ENCODE data around the gene ABCA1. TPM values are rescaled to one million over a fixed set of nuclear protein-coding genes. Genes with fewer than 3 reads are reported as not detected.

Gene ABCA1
- total and polyA plus RNA-seq, 12 donors = 1.3 to 35.0 (median 11.3) TPM

DNA sequence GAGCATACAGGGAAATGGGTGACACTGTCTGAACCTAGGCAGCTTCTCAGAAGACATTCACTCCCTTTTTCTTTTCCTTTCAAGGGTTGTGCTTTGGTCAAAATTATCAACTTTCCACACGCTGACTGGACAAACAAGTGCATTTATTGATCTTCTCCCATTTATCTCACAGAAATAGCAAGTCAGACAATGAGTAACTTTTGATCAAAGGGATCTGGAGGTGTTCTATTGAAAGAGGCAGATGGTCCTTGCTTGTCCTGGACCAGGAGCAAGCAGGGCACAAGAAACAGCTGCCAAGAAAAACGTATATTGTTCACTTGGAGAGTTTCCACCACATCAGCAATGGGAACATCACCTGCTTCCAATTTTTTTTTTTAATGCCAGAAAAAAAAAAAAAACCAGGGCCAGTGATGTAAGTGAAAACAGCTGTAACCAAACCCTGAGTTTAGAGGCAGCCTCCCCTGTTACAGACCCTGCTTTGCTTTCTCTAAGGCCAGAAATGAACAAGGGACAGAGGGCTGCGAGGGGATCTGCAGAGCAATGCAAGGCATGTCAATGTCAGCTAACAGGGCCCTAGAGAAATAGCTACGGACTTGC, 84.2 kb downstream of the ABCA1 start:
- WGBS, 2 donors = 77 to 78% methylated on average over 4 of the region's 4 CpGs
- no peak for ATAC-seq
- peaks cover 0 to 71% (median 5%) of the 10 kb centered on the region in 9 donors for H3K36me3 ChIP-seq

DNA sequence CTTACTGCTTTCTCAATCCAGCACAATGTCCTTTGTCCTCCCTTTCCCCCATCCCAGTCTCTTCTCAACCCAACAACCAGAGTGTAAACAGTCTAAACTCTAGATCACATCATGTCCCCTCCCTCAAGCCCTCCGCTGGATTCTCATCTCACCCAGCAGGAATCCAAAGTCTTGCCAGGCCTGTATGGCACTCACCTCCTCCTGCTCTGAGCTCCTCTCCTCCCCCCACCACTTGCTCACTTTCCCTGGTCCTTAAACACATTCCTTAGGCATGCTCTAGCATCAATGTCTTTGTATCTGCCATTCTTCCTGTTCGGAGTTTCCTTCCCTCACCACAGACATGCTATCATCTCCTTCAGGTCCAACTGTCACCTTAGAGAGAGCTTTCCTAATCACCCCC, 85.3 kb downstream of the ABCA1 start:
- TF ChIP-seq, protein P1, sequence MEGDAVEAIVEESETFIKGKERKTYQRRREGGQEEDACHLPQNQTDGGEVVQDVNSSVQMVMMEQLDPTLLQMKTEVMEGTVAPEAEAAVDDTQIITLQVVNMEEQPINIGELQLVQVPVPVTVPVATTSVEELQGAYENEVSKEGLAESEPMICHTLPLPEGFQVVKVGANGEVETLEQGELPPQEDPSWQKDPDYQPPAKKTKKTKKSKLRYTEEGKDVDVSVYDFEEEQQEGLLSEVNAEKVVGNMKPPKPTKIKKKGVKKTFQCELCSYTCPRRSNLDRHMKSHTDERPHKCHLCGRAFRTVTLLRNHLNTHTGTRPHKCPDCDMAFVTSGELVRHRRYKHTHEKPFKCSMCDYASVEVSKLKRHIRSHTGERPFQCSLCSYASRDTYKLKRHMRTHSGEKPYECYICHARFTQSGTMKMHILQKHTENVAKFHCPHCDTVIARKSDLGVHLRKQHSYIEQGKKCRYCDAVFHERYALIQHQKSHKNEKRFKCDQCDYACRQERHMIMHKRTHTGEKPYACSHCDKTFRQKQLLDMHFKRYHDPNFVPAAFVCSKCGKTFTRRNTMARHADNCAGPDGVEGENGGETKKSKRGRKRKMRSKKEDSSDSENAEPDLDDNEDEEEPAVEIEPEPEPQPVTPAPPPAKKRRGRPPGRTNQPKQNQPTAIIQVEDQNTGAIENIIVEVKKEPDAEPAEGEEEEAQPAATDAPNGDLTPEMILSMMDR (IDR thresholded peaks at IDR 0.05) = no peak
- DNase-seq (no peak), ATAC-seq (no peak)
- intact Hi-C loops (cut with DNase I) = no loop called here
- Histone ChIP-seq H3K4me3 (no peak overlapping the region), H3K4me1 (no peaks in the 10 kb centered on the region), H3K9me3 (no peaks in the 10 kb centered on the region), H3K27ac (no peak overlapping the region), H3K36me3 (peaks cover 0 to 81% (median 5%) of the 10 kb centered on the region in 9 donors), H3K27me3 (no peaks in the 10 kb centered on the region)
- WGBS, 2 donors = 89 to 97% methylated on average over 2 of the region's 2 CpGs

More for the DNA sequence above, 84.2 kb downstream of the ABCA1 start:
- intact Hi-C loops (cut with DNase I) = no loop called here
- H3K4me3 ChIP-seq = no peak overlapping the region
- no peak overlapping the region for H3K27ac ChIP-seq
- DNase-seq = no peak
- TF ChIP-seq, protein P1 (IDR thresholded peaks at IDR 0.05) = no peak
- no peaks in the 10 kb centered on the region for H3K4me1 ChIP-seq
- no peaks in the 10 kb centered on the region for H3K27me3 ChIP-seq
- H3K9me3 ChIP-seq = no peaks in the 10 kb centered on the region

DNA sequence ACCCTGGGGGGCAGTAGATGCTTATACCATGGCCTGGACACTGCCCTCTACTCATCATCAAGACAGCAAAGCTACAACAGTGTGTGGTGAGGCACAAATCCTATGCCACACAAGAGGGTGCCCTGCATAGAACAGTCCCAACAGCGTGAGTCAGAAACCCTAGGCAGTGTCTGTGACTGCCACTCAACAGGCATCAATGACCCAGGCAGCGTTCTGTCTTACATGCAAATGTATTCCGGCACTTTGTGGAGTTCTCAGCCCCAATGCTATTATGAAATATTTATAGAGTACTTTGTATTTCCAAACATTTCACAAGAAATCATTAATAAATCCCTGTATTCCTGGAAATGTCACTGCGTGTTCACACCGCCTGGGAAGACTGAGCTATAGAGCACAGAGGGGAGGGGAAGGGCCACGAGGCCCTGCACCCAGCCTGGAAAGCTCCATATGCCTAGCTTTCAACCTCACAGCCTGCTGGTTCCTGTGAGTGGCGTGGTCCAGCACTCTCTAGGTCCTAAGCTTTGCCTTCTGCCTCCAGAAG, 86.3 kb downstream of the ABCA1 start:
- 92 to 97% methylated on average over 7 of the region's 7 CpGs for WGBS, 2 donors
- TF ChIP-seq, protein P1 (IDR thresholded peaks at IDR 0.05) = no peak
- H3K36me3 ChIP-seq = peaks cover 0 to 92% (median 6%) of the 10 kb centered on the region in 9 donors
- no peak overlapping the region for H3K4me3 ChIP-seq
- peaks cover 0 to 7% (median 7%) of the 10 kb centered on the region in 9 donors for H3K4me1 ChIP-seq
- H3K27ac ChIP-seq = no peak overlapping the region
- ATAC-seq = no peak
- DNase-seq = no peak
- no peaks in the 10 kb centered on the region for H3K27me3 ChIP-seq
- no peaks in the 10 kb centered on the region for H3K9me3 ChIP-seq
- intact Hi-C loops (cut with DNase I) = no loop called here

DNA sequence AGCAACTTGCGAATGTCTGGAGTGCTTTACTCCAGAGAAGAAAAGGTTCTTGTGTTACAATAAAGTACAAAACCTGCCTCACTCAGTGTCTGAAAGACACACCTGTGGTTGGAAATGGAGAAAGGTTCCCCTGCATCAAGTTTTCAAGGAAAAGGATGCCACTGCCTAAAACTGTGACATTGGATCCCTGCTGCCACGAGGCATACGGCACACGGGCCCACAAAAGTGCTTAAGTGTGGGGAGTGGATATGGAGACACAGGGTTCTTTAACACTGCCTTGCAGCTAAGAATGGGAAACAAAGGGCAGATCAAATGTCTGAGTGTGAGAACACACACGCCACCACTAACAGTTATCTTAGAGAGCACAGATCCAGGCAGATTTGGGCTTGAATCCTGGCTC, 89.0 kb downstream of the ABCA1 start:
- Histone ChIP-seq H3K27ac (no peak overlapping the region), H3K4me1 (peaks cover 0 to 22% (median 15%) of the 10 kb centered on the region in 9 donors), H3K4me3 (no peak overlapping the region), H3K36me3 (peaks cover 0 to 100% (median 7%) of the 10 kb centered on the region in 9 donors), H3K27me3 (no peaks in the 10 kb centered on the region), H3K9me3 (no peaks in the 10 kb centered on the region)
- TF ChIP-seq, protein P1 (IDR thresholded peaks at IDR 0.05) = no peak
- intact Hi-C loops (cut with DNase I) = no loop called here
- WGBS, 2 donors = 89 to 91% methylated on average over 5 of the region's 5 CpGs
- DNase-seq (no peak), ATAC-seq (no peak)
